ENCODE data around the gene KLK5. TPM values are rescaled to one million over a fixed set of nuclear protein-coding genes. Genes with fewer than 3 reads are reported as not detected.

KLK5 gene
- total RNA-seq, 1 experiment from 2014 or later: not detected

DNA sequence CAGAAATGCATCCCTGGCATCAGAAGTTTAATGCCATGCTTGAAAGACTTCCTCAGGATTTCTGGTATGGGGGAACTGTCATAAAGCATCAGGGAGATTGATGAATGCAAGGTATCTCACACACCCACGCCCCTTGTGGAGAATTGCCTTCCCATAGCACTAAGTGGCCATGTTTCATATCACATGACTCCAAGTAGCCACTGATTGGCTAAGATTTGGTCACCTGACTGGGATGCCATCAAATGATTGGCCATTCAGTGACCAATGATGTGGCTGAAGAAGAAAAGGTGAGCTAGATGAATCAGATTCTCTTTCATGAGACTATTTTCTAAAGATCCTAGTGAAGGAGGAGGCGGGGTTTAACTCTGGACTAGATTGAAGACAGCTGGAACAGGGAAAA lies 41.3 kb upstream of the KLK5 start:
- Histone ChIP-seq H3T11ph (ENCODE audit: low read length) (no peak overlapping the region), H2BK5ac (ENCODE audit: insufficient read length, low read length) (no peak overlapping the region), H3K4me1 (ENCODE audit: insufficient read depth, low read length) (no peaks in the 10 kb centered on the region), H3K56ac (ENCODE audit: insufficient read length, low read depth, low read length) (no peak overlapping the region), H3K23me2 (ENCODE audit: insufficient read length, low read depth, low read length, poor library complexity, severe bottlenecking) (no peaks in the 10 kb centered on the region), H2BK120ac (ENCODE audit: low read depth, low read length, poor library complexity, severe bottlenecking) (no peak overlapping the region), H3K4ac (ENCODE audit: low read depth, low read length) (no peak overlapping the region), H2AK5ac (ENCODE audit: insufficient read length, low read length) (no peak overlapping the region), H4K91ac (ENCODE audit: insufficient read length, low read depth, low read length) (no peak overlapping the region), H2BK20ac (ENCODE audit: low read depth, low read length, poor library complexity, severe bottlenecking) (no peak overlapping the region), H3K79me1 (ENCODE audit: insufficient read depth, low read depth, low read length, poor library complexity, severe bottlenecking) (no peaks in the 10 kb centered on the region), H2BK12ac (ENCODE audit: insufficient read length, low read depth, low read length) (no peak overlapping the region), H3K9ac (ENCODE audit: extremely low read depth, insufficient read length, low read length) (no peak overlapping the region), H3K27ac (ENCODE audit: insufficient read length, low read depth, low read length) (no peak overlapping the region), H4K5ac (ENCODE audit: insufficient read length, low read depth, low read length) (no peak overlapping the region), H3K4me2 (ENCODE audit: insufficient read depth, insufficient read length, low read length) (no peak overlapping the region), H4K8ac (replicated peaks; ENCODE audit: insufficient read length, low read depth, low read length) (no peak overlapping the region), H2BK15ac (ENCODE audit: low read depth, low read length) (no peak overlapping the region), H4K20me1 (ENCODE audit: control insufficient read depth, insufficient read depth, insufficient read length) (no peaks in the 10 kb centered on the region), H3K9me3 (ENCODE audit: control insufficient read depth, low read depth, low read length) (no peaks in the 10 kb centered on the region), H3K14ac (ENCODE audit: insufficient read depth, low read length) (no peak overlapping the region), H2AFZ (ENCODE audit: low read length) (no peak overlapping the region), H3K79me2 (ENCODE audit: insufficient read depth, low read length) (no peaks in the 10 kb centered on the region), H3K23ac (ENCODE audit: insufficient read length, low read depth, low read length) (no peak overlapping the region), H3K18ac (ENCODE audit: insufficient read length, low read depth, low read length) (no peak overlapping the region), H3K27me3 (ENCODE audit: insufficient read depth, low read length) (no peaks in the 10 kb centered on the region)
- Mint-ChIP-seq H3K36me3 (ENCODE audit: insufficient read depth in 1 of 3, low read depth in 3 of 3) (no peaks in the 10 kb centered on the region; a peak in 1 of 7 replicates), H3K27me3 (ENCODE audit: low read depth) (peaks cover 42% of the 10 kb centered on the region), H3K27ac (no peak overlapping the region), H3K4me1 (peaks cover 2 to 13% of the 10 kb centered on the region in 2 experiments; a peak in 2 of 4 replicates), H3K4me3 (no peak overlapping the region), H3K9me3 (peaks cover 0 to 4% of the 10 kb centered on the region in 2 experiments; a peak in 2 of 5 replicates)
- no peak for DNase-seq
- WGBS (ENCODE audit: extremely low coverage, insufficient read length, low lambda C conversion rate): no CpG with 5 or more reads among the region's 2 CpGs
- TF ChIP-seq, protein P1, sequence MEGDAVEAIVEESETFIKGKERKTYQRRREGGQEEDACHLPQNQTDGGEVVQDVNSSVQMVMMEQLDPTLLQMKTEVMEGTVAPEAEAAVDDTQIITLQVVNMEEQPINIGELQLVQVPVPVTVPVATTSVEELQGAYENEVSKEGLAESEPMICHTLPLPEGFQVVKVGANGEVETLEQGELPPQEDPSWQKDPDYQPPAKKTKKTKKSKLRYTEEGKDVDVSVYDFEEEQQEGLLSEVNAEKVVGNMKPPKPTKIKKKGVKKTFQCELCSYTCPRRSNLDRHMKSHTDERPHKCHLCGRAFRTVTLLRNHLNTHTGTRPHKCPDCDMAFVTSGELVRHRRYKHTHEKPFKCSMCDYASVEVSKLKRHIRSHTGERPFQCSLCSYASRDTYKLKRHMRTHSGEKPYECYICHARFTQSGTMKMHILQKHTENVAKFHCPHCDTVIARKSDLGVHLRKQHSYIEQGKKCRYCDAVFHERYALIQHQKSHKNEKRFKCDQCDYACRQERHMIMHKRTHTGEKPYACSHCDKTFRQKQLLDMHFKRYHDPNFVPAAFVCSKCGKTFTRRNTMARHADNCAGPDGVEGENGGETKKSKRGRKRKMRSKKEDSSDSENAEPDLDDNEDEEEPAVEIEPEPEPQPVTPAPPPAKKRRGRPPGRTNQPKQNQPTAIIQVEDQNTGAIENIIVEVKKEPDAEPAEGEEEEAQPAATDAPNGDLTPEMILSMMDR (conservative IDR thresholded peaks at IDR 0.05): no peak

Data from H9 (cell line).